22Rv1 (cell line): ENCODE measurements around the gene PER2.

Experiments used
- H3K27ac ChIP-seq: fragments of 450-650 bp; 2 replicates; pipeline ENCODE4 v1.5.1; 2017
- CTCF ChIP-seq: fragments of 450-650 bp; IDR thresholded peaks from 2 replicates; pipeline ENCODE4 v1.5.1; 2017; ENCODE audit warnings: mild to moderate bottlenecking

The PER2 gene

GRCh38 chr2:238202326-238203093, 85.9 kb downstream of the PER2 start:
- TF ChIP-seq CTCF = no peak
- peak overlapping the region; percentile 81 for H3K27ac ChIP-seq
